Pancreas (tissue), 10 donors: Measurements from ENCODE around the gene KLF5. TPM values are rescaled to one million over a fixed set of nuclear protein-coding genes. Genes with fewer than 3 reads are reported as not detected.

ENCODE experiments used
- ATAC-seq, 4 donors: fragments of 200-7000 bp; cut with Tn5 transposase; one replicate each; pipeline versions ENCODE4 v1.8.0 to v1.9.1; 2020; ENCODE audit warnings: mild to moderate bottlenecking in 4 of 4, moderate library complexity in 4 of 4
- DNase-seq, 6 donors: peaks; one replicate each; pipeline ENCODE4 v3.0.0-alpha.2; 2020
- FAIRE-seq: peaks from 2 replicates; lab custom pipeline; 2012; peaks lifted over from hg19 to GRCh38; lab: Jason Lieb, UNC
- H3K27ac ChIP-seq, 4 donors: fragments of 200-600 bp; sonication (generic); 1 replicate in 3 of 4; 2 replicates in 1 of 4; pipeline versions ENCODE4 v1.5.0 to v1.8.0; 2020
- H3K27me3 ChIP-seq, 4 donors: fragments of 200-600 bp; one replicate each; pipeline ENCODE4 v1.8.0; 2021
- H3K36me3 ChIP-seq, 3 donors: fragments of 200-600 bp; sonication (generic) in 1 of 3; one replicate each; pipeline versions ENCODE4 v1.5.0 to v1.8.0; 2020 to 2021
- H3K4me1 ChIP-seq, 3 donors: fragments of 200-600 bp; one replicate each; pipeline ENCODE4 v1.8.0; 2021
- H3K4me3 ChIP-seq, 4 donors: fragments of 200-600 bp; sonication (generic) in 2 of 4; one replicate each; pipeline versions ENCODE4 v1.5.0 to v1.8.0; 2020 to 2021
- H3K9me3 ChIP-seq, 4 donors: fragments of 200-600 bp; one replicate each; pipeline ENCODE4 v1.8.0; 2021
- WGBS, 2 donors: extraction: QIAGEN DNeasy Blood & Tissue Kit; methylation state at CpG; one replicate each; pipeline ENCODE4 v1.1.7; 2013; 5-methylcytosine and 5-hydroxymethylcytosine counted together
- intact Hi-C, 3 donors: fragments of 100-400 bp; cut with DNase I; formaldehyde crosslinking; loops; one replicate each; pipeline versions ENCODE4 v1.11.1 to v1.14.2; 2022
- polyA plus RNA-seq, 2 donors: library from polyadenylated mRNA; stranded (reverse); fragments of 200-250 nt; gene quantifications; one replicate each; pipeline ENCODE4 v1.2.3, GENCODE V29; 2013
- total RNA-seq, 6 donors: library from RNA; stranded (reverse); fragmentation: NEBNext Ultra II Directional in 4 of 6; extraction: Animal tissue kit (Norgen Biotek cat#: 25700) in 4 of 6; gene quantifications; one replicate each; pipeline versions ENCODE4 v1.2.1 to v1.2.4, GENCODE V29; 2021 to 2023
- TF ChIP-seq, protein P1 (sequence below), 4 donors: fragments of 200-600 bp; sonication (generic) in 3 of 4; IDR thresholded peaks; one replicate each; pipeline versions ENCODE4 v1.5.0 to v1.8.0; 2021; ENCODE audit warnings: antibody characterized with exemption in 4 of 4
- donor health status: healthy with polysubstance abuse.
- donor health status: DM: no; HTN: no; CAD: no; lungs with moderate emphysema.
- donor health status: DM: no; HTN: no; CAD: no.
- donor health status: control.
- donor health status: control.
- donor health status: Bipolar disorder and iron deficiency.
- donor health status: DM: yes; HTN: yes; CAD: no.
- donor health status: DM: no; HTN: no; CAD: no.
- donor health status: DM: no; HTN: no; CAD: no.
- donor health status: DM: yes; HTN: yes; CAD: no.

KLF5 gene
- total and polyA plus RNA-seq, 8 donors, result 3.9 to 18.2 (median 8.1) TPM

DNA sequence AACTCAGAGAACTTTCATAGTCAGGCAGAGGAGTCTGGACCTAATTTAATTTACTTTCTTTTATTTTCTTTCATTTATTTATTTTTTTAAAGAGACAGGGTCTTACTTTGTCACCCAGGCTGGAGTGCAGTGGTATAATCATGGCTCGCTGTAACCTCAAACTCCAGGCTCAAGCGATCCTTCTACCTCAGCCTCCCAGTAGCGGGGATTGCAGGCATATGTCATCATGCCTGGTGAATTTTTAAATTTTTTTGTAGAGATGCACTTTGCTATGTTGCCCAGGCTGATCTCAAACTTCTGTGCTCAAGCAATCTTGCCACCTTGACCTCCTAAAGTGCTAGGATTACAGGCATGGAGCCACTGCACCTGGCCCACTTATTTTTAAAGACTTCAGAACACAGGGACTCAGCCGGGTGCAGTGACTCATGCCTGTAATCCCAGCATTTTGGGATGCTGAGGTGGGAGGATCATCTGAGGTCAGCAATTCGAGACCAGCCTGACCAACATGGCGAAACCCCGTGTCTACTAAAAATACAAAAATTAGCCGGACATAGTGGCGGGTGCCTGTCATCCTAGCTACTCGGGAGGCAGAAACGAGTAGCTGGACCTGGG, 50.6 kb downstream of the KLF5 start:
- Histone ChIP-seq H3K4me3 (no peak overlapping the region), H3K9me3 (no peaks in the 10 kb centered on the region), H3K4me1 (peaks cover 5 to 21% (median 15%) of the 10 kb centered on the region in 3 donors), H3K27ac (no peak overlapping the region), H3K27me3 (no peaks in the 10 kb centered on the region), H3K36me3 (no peaks in the 10 kb centered on the region)
- no peak for FAIRE-seq
- TF ChIP-seq, protein P1, sequence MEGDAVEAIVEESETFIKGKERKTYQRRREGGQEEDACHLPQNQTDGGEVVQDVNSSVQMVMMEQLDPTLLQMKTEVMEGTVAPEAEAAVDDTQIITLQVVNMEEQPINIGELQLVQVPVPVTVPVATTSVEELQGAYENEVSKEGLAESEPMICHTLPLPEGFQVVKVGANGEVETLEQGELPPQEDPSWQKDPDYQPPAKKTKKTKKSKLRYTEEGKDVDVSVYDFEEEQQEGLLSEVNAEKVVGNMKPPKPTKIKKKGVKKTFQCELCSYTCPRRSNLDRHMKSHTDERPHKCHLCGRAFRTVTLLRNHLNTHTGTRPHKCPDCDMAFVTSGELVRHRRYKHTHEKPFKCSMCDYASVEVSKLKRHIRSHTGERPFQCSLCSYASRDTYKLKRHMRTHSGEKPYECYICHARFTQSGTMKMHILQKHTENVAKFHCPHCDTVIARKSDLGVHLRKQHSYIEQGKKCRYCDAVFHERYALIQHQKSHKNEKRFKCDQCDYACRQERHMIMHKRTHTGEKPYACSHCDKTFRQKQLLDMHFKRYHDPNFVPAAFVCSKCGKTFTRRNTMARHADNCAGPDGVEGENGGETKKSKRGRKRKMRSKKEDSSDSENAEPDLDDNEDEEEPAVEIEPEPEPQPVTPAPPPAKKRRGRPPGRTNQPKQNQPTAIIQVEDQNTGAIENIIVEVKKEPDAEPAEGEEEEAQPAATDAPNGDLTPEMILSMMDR (IDR thresholded peaks at IDR 0.05), result no peak
- 91 to 96% methylated on average over 11 of the region's 11 CpGs for WGBS, 2 donors
- intact Hi-C loops, result no loop called here
- ATAC-seq, result no peak
- no peak for DNase-seq

DNA sequence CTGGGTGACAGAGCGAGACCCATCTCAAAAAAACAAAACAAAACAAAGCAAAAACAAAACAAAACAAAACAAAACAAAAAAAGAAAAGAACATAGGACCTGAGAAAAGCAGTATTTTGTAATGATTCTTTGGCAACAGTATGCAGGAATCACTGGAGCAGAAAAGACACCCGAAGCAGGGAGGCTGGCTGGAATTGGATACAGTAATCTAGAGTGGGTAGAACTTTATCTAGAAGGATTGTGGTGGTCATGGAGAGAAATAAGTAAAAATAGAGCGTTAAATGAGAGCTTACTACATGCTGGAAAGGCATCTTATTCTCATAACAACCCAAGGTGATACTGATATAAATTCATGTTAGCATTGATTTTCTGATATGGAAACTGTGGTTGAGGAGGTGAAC, 51.2 kb downstream of the KLF5 start:
- no peak for FAIRE-seq
- Histone ChIP-seq H3K4me3 (no peak overlapping the region), H3K36me3 (no peaks in the 10 kb centered on the region), H3K4me1 (peaks cover 5 to 21% (median 15%) of the 10 kb centered on the region in 3 donors), H3K9me3 (no peaks in the 10 kb centered on the region), H3K27me3 (no peaks in the 10 kb centered on the region), H3K27ac (no peak overlapping the region)
- DNase-seq, result no peak
- TF ChIP-seq, protein P1 (IDR thresholded peaks at IDR 0.05), result no peak
- no peak for ATAC-seq
- intact Hi-C loops, result no loop called here
- 88 to 94% methylated on average over 3 of the region's 3 CpGs for WGBS, 2 donors

DNA sequence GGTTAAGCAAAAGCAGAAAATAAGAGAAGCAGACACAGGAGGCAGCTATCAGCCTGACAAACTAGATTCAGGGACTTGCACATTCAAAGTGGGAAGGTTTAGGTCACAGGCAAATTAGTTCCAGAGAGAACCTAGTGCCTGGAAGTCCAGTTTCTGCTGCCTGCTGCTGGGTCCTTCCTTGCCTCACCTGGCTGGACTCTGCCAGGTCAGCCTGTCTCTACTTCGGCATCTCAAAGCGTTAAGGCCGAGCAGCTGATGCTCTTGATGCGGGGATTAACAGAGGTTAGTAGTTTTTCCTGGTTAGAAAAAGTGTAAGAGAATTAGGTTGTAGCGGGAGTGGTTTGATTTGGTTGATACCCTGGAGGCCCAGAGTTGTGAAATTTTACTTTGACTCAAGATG, 52.0 kb downstream of the KLF5 start:
- 95 to 96% methylated on average over 5 of the region's 5 CpGs for WGBS, 2 donors
- Histone ChIP-seq H3K27ac (no peak overlapping the region), H3K27me3 (no peaks in the 10 kb centered on the region), H3K4me1 (peaks cover 5 to 21% (median 15%) of the 10 kb centered on the region in 3 donors), H3K36me3 (no peaks in the 10 kb centered on the region), H3K4me3 (no peak overlapping the region), H3K9me3 (no peaks in the 10 kb centered on the region)
- FAIRE-seq (no peak), DNase-seq (no peak), ATAC-seq (no peak)
- intact Hi-C loops, result no loop called here
- TF ChIP-seq, protein P1 (IDR thresholded peaks at IDR 0.05), result no peak

DNA sequence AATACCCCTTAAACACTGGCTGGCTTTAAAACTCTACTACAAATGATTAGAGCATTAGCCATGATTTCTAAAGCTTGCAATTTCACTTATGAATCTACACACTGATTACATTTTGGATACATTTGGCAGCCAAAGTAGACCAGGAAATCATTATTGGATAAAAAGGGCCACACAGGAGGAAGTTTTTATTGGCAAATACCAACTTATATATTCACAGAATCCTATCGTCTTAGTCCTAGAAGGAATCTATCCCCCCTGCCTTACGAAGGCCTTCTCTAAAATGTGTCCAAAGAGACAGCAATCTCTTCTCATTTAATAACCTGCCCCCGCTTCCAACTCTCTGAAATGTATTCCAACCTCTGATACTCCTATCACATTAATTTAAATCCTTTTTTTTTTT, 52.5 kb downstream of the KLF5 start:
- intact Hi-C loops, result no loop called here
- Histone ChIP-seq H3K4me1 (peaks cover 5 to 18% (median 13%) of the 10 kb centered on the region in 3 donors), H3K27me3 (no peaks in the 10 kb centered on the region), H3K36me3 (no peaks in the 10 kb centered on the region), H3K27ac (no peak overlapping the region), H3K4me3 (no peak overlapping the region), H3K9me3 (no peaks in the 10 kb centered on the region)
- WGBS, 2 donors, result 60 to 82% methylated on average over 3 of the region's 3 CpGs
- TF ChIP-seq, protein P1 (IDR thresholded peaks at IDR 0.05), result no peak
- FAIRE-seq (no peak), ATAC-seq (no peak), DNase-seq (no peak)

DNA sequence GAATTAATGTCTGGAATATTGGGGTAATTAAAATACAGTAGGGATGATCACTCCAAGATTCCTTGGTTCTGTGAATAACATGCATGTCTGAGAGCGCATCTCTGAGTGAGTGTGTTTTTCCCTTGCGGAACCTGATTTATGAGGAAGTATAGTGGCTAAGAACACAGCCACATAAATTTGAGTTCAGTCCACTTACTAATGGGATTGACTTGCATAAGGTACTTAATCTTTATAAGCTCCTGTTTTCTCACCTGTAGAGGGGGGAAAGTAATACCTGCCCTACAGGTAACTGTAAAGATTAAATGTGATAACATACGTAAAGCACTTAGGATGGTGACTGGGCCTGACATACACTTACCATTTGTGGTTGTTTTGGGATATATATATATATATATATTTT, 60.8 kb downstream of the KLF5 start:
- FAIRE-seq, result no peak
- WGBS, 2 donors, result 92 to 95% methylated on average over 3 of the region's 3 CpGs
- Histone ChIP-seq H3K4me3 (no peak overlapping the region), H3K9me3 (no peaks in the 10 kb centered on the region), H3K27ac (no peak overlapping the region), H3K36me3 (no peaks in the 10 kb centered on the region), H3K4me1 (no peaks in the 10 kb centered on the region), H3K27me3 (no peaks in the 10 kb centered on the region)
- TF ChIP-seq, protein P1 (IDR thresholded peaks at IDR 0.05), result no peak
- no peak for ATAC-seq
- intact Hi-C loops, result no loop called here
- no peak for DNase-seq
